Upper lobe of right lung (tissue), 1 donor: ENCODE results near the gene POLR2L. TPM values are rescaled to one million over a fixed set of nuclear protein-coding genes. Genes with fewer than 3 reads are reported as not detected.

Experiments
- ATAC-seq: fragments of 200-7000 bp; cut with Tn5 transposase; one replicate; pipeline ENCODE4 v1.9.1; 2020; ENCODE audit warnings: mild to moderate bottlenecking, moderate library complexity
- DNase-seq: peaks from one replicate; pipeline ENCODE4 v3.0.0-alpha.2; 2020
- H3K27ac ChIP-seq: fragments of 200-600 bp; one replicate; pipeline ENCODE4 v1.8.0; 2022
- H3K27me3 ChIP-seq: fragments of 200-600 bp; one replicate; pipeline ENCODE4 v1.8.0; 2022; ENCODE audit warnings: mild to moderate bottlenecking
- H3K36me3 ChIP-seq: fragments of 200-600 bp; one replicate; pipeline ENCODE4 v1.8.0; 2022
- H3K4me1 ChIP-seq: fragments of 200-600 bp; one replicate; pipeline ENCODE4 v1.8.0; 2022
- H3K4me3 ChIP-seq: fragments of 200-600 bp; one replicate; pipeline ENCODE4 v1.8.0; 2022; ENCODE audit warnings: mild to moderate bottlenecking
- H3K9me3 ChIP-seq: fragments of 200-600 bp; one replicate; pipeline ENCODE4 v1.8.0; 2022
- CTCF ChIP-seq: fragments of 200-600 bp; IDR thresholded peaks from one replicate; pipeline ENCODE4 v1.8.0; 2022; ENCODE audit warnings: antibody characterized with exemption
- intact Hi-C: fragments of 100-400 bp; cut with DNase I; formaldehyde crosslinking; loops from one replicate; pipeline ENCODE4 v1.11.0; 2022
- total RNA-seq: library from RNA; stranded (reverse); fragmentation: NEBNext Ultra II Directional; extraction: Animal tissue kit (Norgen Biotek cat#: 25700); gene quantifications from one replicate; pipeline ENCODE4 v1.2.1, GENCODE V29; 2021
- donor health status: DM: no; HTN: yes; CAD: no; lungs with severe emphysema.

The POLR2L gene
- total RNA-seq, 1 donor from 2014 or later, result 138 TPM

GRCh38 chr11:849951-850774, 7.8 kb upstream of the POLR2L start:
- intact Hi-C loops, result no loop called here
- peaks cover 39% of the 10 kb centered on the region for H3K4me1 ChIP-seq
- ATAC-seq (no peak), DNase-seq (no peak)
- H3K9me3 ChIP-seq, result no peaks in the 10 kb centered on the region
- no peaks in the 10 kb centered on the region for H3K36me3 ChIP-seq
- TF ChIP-seq CTCF, result no peak
- H3K27me3 ChIP-seq, result no peaks in the 10 kb centered on the region
- no peak overlapping the region for H3K27ac ChIP-seq
- H3K4me3 ChIP-seq, result peak overlapping the region; percentile 23

- H3K4me3 ChIP-seq, result peak overlapping the region; percentile 44
- intact Hi-C loops, result no loop called here
- ATAC-seq (no peak), DNase-seq (no peak)
- TF ChIP-seq CTCF, result no peak
- H3K36me3 ChIP-seq, result no peaks in the 10 kb centered on the region
- no peaks in the 10 kb centered on the region for H3K27me3 ChIP-seq
- peaks cover 43% of the 10 kb centered on the region for H3K4me1 ChIP-seq
- no peak overlapping the region for H3K27ac ChIP-seq
- no peaks in the 10 kb centered on the region for H3K9me3 ChIP-seq
These were observed 6.9 kb upstream of the POLR2L start for GRCh38 chr11:849104-849824.

- peak; percentile 81 for DNase-seq
- ATAC-seq, result peak; percentile 16
These were observed 6.1 kb upstream of the POLR2L start for GRCh38 chr11:848380-848931.

GRCh38 chr11:847876-848275, 5.5 kb upstream of the POLR2L start:
- Histone ChIP-seq H3K36me3 (no peaks in the 10 kb centered on the region), H3K27me3 (no peaks in the 10 kb centered on the region), H3K4me1 (peaks cover 43% of the 10 kb centered on the region), H3K4me3 (no peak overlapping the region), H3K9me3 (no peaks in the 10 kb centered on the region), H3K27ac (no peak overlapping the region)
- DNase-seq, result no peak
- intact Hi-C loops, result no loop called here
- no peak for TF ChIP-seq CTCF
- ATAC-seq, result no peak

More at GRCh38 chr11:848380-848931, 6.1 kb upstream of the POLR2L start:
- Histone ChIP-seq H3K36me3 (no peaks in the 10 kb centered on the region), H3K9me3 (no peaks in the 10 kb centered on the region), H3K27me3 (no peaks in the 10 kb centered on the region), H3K4me1 (peaks cover 43% of the 10 kb centered on the region), H3K27ac (no peak overlapping the region), H3K4me3 (no peak overlapping the region)
- peak; percentile 87 for TF ChIP-seq CTCF
- intact Hi-C loops, result no loop called here

- ATAC-seq (no peak), DNase-seq (no peak)
- Histone ChIP-seq H3K9me3 (no peaks in the 10 kb centered on the region), H3K4me3 (no peak overlapping the region), H3K27me3 (no peaks in the 10 kb centered on the region), H3K4me1 (peaks cover 43% of the 10 kb centered on the region), H3K36me3 (no peaks in the 10 kb centered on the region), H3K27ac (peak overlapping the region; percentile 97)
- TF ChIP-seq CTCF, result no peak
- intact Hi-C loops, result no loop called here
These were observed 4.3 kb upstream of the POLR2L start for GRCh38 chr11:846496-847098.
